NCI-H226 (cell line): ENCODE data around the gene NFYC.
"Not testable (repeated sequence)": the region's sequence is repeated elsewhere in the genome, so short reads cannot be mapped to it uniquely, and the experiment has no call there.

Source experiments
- DNase-seq: peaks from one replicate; pipeline ENCODE4 v3.0.0-alpha.2; 2015

The NFYC gene

GRCh38 chr1:40665335-40666171 is 26.0 kb upstream of the NFYC start, which contains the start of gene RIMS3:
Gene RIMS3 (minus strand): TSS chr1:40665682. CDS start chr1:40641925, 23,757 bp downstream.
- DNase-seq: peak; percentile 43

- peak; percentile 49 for DNase-seq
These were observed 22.6 kb upstream of the NFYC start for GRCh38 chr1:40668769-40669525.

GRCh38 chr1:40673452-40673851 is 18.1 kb upstream of the NFYC start:
- no peak for DNase-seq

GRCh38 chr1:40676501-40676900 is 15.0 kb upstream of the NFYC start:
- DNase-seq: no peak

- no peak for DNase-seq
These were observed 12.1 kb upstream of the NFYC start for GRCh38 chr1:40679165-40679953.

- DNase-seq: no peak
These were observed 6.8 kb upstream of the NFYC start for GRCh38 chr1:40684669-40685068.

- DNase-seq: no peak
These were observed 4.4 kb upstream of the NFYC start for GRCh38 chr1:40687059-40687458.

GRCh38 chr1:40687661-40688060 is 3.8 kb upstream of the NFYC start:
- no peak for DNase-seq

GRCh38 chr1:40689737-40690136 is 1.8 kb upstream of the NFYC start:
- no peak for DNase-seq

- no peak for DNase-seq
These were observed 550 bp upstream of the NFYC start for GRCh38 chr1:40690771-40691537.

GRCh38 chr1:40692429-40692895 is 958 bp downstream of the NFYC start:
- no peak for DNase-seq

- DNase-seq: no peak
These were observed 1.9 kb downstream of the NFYC start for GRCh38 chr1:40693425-40693824.

- DNase-seq: no peak
These were observed 2.9 kb downstream of the NFYC start for GRCh38 chr1:40694353-40694874.

- no peak for DNase-seq
These were observed 4.8 kb downstream of the NFYC start for GRCh38 chr1:40696294-40696693.

- no peak for DNase-seq
These were observed 5.9 kb downstream of the NFYC start for GRCh38 chr1:40697436-40697835.

GRCh38 chr1:40699787-40700186 is 8.3 kb downstream of the NFYC start:
- DNase-seq: no peak

- no peak for DNase-seq
These were observed 10.2 kb downstream of the NFYC start for GRCh38 chr1:40701684-40702083.

- DNase-seq: not testable (repeated sequence)
These were observed 11.3 kb downstream of the NFYC start for GRCh38 chr1:40702810-40703209.

GRCh38 chr1:40703316-40703715 is 11.8 kb downstream of the NFYC start:
- DNase-seq: peak; percentile 80

- no peak for DNase-seq
These were observed 13.6 kb downstream of the NFYC start for GRCh38 chr1:40704817-40705733.

GRCh38 chr1:40706626-40707025 is 15.1 kb downstream of the NFYC start:
- DNase-seq: no peak
